ENCODE measurements around the gene TMEM183A. TPM values are rescaled to one million over a fixed set of nuclear protein-coding genes. Genes with fewer than 3 reads are reported as not detected.

The TMEM183A gene
- total and polyA plus RNA-seq, 9 of the 15 experiments (the other 6 are each of a cell fraction or from before 2014, with no cell fraction given): 23.4 to 190 (median 124) TPM

GRCh38 chr1:203006948-203007871 is at the start of gene TMEM183A (continued):
- TF ChIP-seq CUX1 (CRISPR knock-in tag; IDR thresholded peaks at IDR 0.05) (no peak), ELK3 (CRISPR knock-in tag; IDR thresholded peaks at IDR 0.05) (no peak), CREB3 (tag; conservative IDR thresholded peaks at IDR 0.05; ENCODE audit: low read depth) (peak; percentile 68; the same call in 1 of the 2 replicates), RAD51 (IDR thresholded peaks at IDR 0.05; ENCODE audit: borderline replicate concordance, low read depth) (no peak), GABPA (tag; conservative IDR thresholded peaks at IDR 0.05; ENCODE audit: low read depth) (peak; percentile 48; the same call in 1 of the 2 replicates), ZNF263 (CRISPR knock-in tag; IDR thresholded peaks at IDR 0.05; ENCODE audit: borderline replicate concordance) (no peak), MNT (conservative IDR thresholded peaks at IDR 0.05) (peak; percentile 81 to 90), ZNF644 (tag; IDR thresholded peaks at IDR 0.05; ENCODE audit: low read depth) (peak; percentile 70), SREBF1 (IDR thresholded peaks at IDR 0.05; ENCODE audit: borderline replicate concordance, low read depth, low read length) (no peak), THRA (IDR thresholded peaks at IDR 0.05) (no peak), HDAC6 (IDR thresholded peaks at IDR 0.05; ENCODE audit: low read depth, low read length) (no peak), ZNF311 (CRISPR knock-in tag; IDR thresholded peaks at IDR 0.05) (peak; percentile 60; the same call in 1 of the 2 replicates), NCOR1 (IDR thresholded peaks at IDR 0.05) (no peak), PHB (CRISPR knock-in tag; IDR thresholded peaks at IDR 0.05) (no peak), ZNF507 (tag; conservative IDR thresholded peaks at IDR 0.05) (no peak)
